Lung (tissue), 12 donors: Measurements from ENCODE around the gene SNTB2. TPM values are rescaled to one million over a fixed set of nuclear protein-coding genes. Genes with fewer than 3 reads are reported as not detected.
"Not testable (repeated sequence)": the region's sequence is repeated elsewhere in the genome, so short reads cannot be mapped to it uniquely, and the experiment has no call there.

Experiments
- ATAC-seq: fragments of 200-7000 bp; cut with Tn5 transposase; one replicate; pipeline ENCODE4 v1.9.1; 2020; ENCODE audit warnings: moderate number of reproducible peaks; ENCODE audit not compliant: insufficient read depth, low FRiP score
- DNase-seq, 3 donors: peaks; one replicate each; pipeline ENCODE4 v3.0.0-alpha.2; 2013 to 2017
- H3K27ac ChIP-seq, 2 donors: one replicate each; pipeline ENCODE4 v1.5.1; 2013; ENCODE audit warnings: mild to moderate bottlenecking in 2 of 2, moderate library complexity in 2 of 2, control low read depth in 1 of 2, inconsistent platforms in 1 of 2, low read depth in 1 of 2, low read length in 1 of 2
- H3K27me3 ChIP-seq, 3 donors: one replicate each; pipeline ENCODE4 v1.5.1; 2013; ENCODE audit warnings: low read length in 2 of 3; ENCODE audit not compliant: control insufficient read depth in 3 of 3, insufficient read depth in 3 of 3
- H3K36me3 ChIP-seq, 4 donors: one replicate each; pipeline ENCODE4 v1.5.1; 2013; ENCODE audit warnings: low read length in 4 of 4, mild to moderate bottlenecking in 1 of 4, moderate library complexity in 1 of 4; ENCODE audit not compliant: control insufficient read depth in 4 of 4, insufficient read depth in 4 of 4
- H3K4me1 ChIP-seq, 5 donors: one replicate each; pipeline ENCODE4 v1.5.1; 2013; ENCODE audit warnings: low read length in 5 of 5, mild to moderate bottlenecking in 2 of 5, moderate library complexity in 1 of 5; ENCODE audit not compliant: control insufficient read depth in 5 of 5, insufficient read depth in 5 of 5
- H3K4me3 ChIP-seq: one replicate; pipeline ENCODE4 v1.5.1; 2013; ENCODE audit warnings: mild to moderate bottlenecking, control low read depth, moderate library complexity
- H3K9ac ChIP-seq, 2 donors: one replicate each; pipeline ENCODE4 v1.5.1; 2013; ENCODE audit warnings: low read length in 2 of 2, control low read depth in 1 of 2; ENCODE audit not compliant: insufficient read depth in 1 of 2
- H3K9me3 ChIP-seq, 4 donors: one replicate each; pipeline ENCODE4 v1.5.1; 2013; ENCODE audit warnings: low read length in 3 of 4, mild to moderate bottlenecking in 1 of 4, moderate library complexity in 1 of 4; ENCODE audit not compliant: control insufficient read depth in 4 of 4, insufficient read depth in 3 of 4
- CTCF ChIP-seq: IDR thresholded peaks from 2 replicates; pipeline ENCODE4 v1.5.1; 2012; ENCODE audit warnings: mild to moderate bottlenecking; ENCODE audit errors: control extremely low read depth, extremely low read depth
- WGBS, 2 donors: extraction: QIAGEN DNeasy Blood & Tissue Kit; methylation state at CpG; one replicate each; pipeline ENCODE4 v1.1.7; 2013; 5-methylcytosine and 5-hydroxymethylcytosine counted together
- polyA plus RNA-seq, 2 donors: library from polyadenylated mRNA; stranded (reverse); fragments of 200-250 nt; gene quantifications; one replicate each; pipeline ENCODE4 v1.2.1, GENCODE V29; 2013
- total RNA-seq, 2 donors: library from RNA; depleted of rRNA in 1 of 2; stranded (reverse); fragments of >200 nt in 1 of 2; gene quantifications; one replicate each; pipeline ENCODE4 v1.2.1, GENCODE V29; 2014 to 2021
- donor health status: control.
- donor health status: control.
- donor health status: Bipolar disorder and iron deficiency.
- donor health status: healthy.
- donor health status: DM: yes; HTN: yes; CAD: no.

The SNTB2 gene
- total and polyA plus RNA-seq, 4 donors: 4.5 to 42.8 (median 19.1) TPM

GRCh38 chr16:69141936-69142335 is 45.0 kb upstream of the SNTB2 start:
- TF ChIP-seq CTCF: no peak
- Histone ChIP-seq H3K9ac (no peak overlapping the region), H3K27ac (no peak overlapping the region), H3K4me3 (no peak overlapping the region), H3K9me3 (no peaks in the 10 kb centered on the region), H3K36me3 (peaks cover 17 to 44% (median 32%) of the 10 kb centered on the region in 4 donors), H3K4me1 (no peaks in the 10 kb centered on the region), H3K27me3 (no peaks in the 10 kb centered on the region)
- WGBS, 2 donors: 95% methylated on average over 4 of the region's 4 CpGs
- DNase-seq (no peak), ATAC-seq (no peak)

DNA sequence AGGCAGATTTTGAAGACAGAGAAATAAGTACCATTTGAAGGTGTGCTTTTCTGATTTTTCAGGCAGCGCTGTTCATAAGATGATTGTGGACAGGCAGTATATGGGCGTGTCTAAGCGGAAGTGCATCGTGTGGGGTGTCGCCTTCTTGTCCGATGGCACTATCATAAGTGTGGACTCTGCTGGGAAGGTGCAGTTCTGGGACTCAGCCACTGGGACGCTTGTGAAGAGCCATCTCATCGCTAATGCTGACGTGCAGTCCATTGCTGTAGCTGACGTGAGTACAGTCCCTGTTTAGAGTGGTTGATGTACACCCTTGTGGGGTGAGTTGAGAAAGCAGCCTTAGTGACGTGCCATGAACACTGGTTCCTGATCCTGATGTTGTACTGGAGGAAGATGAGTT is 43.8 kb upstream of the SNTB2 start:
- TF ChIP-seq CTCF: no peak
- Histone ChIP-seq H3K4me3 (no peak overlapping the region), H3K27ac (no peak overlapping the region), H3K9me3 (no peaks in the 10 kb centered on the region), H3K9ac (no peak overlapping the region), H3K36me3 (peaks cover 16 to 36% (median 28%) of the 10 kb centered on the region in 4 donors), H3K27me3 (no peaks in the 10 kb centered on the region), H3K4me1 (no peaks in the 10 kb centered on the region)
- ATAC-seq (no peak), DNase-seq (no peak)
- 92 to 93% methylated on average over 11 of the region's 11 CpGs for WGBS, 2 donors

DNA sequence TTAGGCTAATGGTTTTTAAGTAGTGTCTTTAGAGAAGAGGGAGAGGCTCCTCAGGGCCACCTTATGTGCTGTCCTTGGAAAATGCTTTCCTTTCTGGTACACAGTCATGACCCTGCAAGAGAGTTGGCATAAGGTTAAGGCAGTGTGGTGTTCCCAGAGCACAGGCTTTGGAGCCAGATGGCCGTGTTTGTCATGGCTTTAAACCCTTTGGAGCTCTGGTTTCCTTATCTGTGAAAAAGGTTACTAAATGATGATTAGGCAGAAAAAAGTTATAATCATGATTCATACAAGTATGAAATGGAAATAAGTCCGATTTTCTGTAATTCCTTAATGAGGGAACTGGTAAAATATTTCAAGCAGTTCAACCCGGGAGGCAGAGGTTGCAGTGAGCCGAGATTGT is 41.3 kb upstream of the SNTB2 start:
- Histone ChIP-seq H3K27ac (no peak overlapping the region), H3K4me3 (no peak overlapping the region), H3K36me3 (peaks cover 16 to 30% (median 24%) of the 10 kb centered on the region in 4 donors), H3K9me3 (no peaks in the 10 kb centered on the region), H3K4me1 (peaks cover 0 to 2% (median 0%) of the 10 kb centered on the region in 5 donors), H3K27me3 (no peaks in the 10 kb centered on the region), H3K9ac (no peak overlapping the region)
- DNase-seq: no peak
- 87 to 92% methylated on average over 4 of the region's 4 CpGs for WGBS, 2 donors
- no peak for ATAC-seq
- TF ChIP-seq CTCF: no peak

- 89 to 97% methylated on average over 9 of the region's 9 CpGs for WGBS, 2 donors
- peaks cover 8 to 31% (median 26%) of the 10 kb centered on the region in 4 donors for H3K36me3 ChIP-seq
- DNase-seq, H3K4me3 ChIP-seq, ATAC-seq, H3K9me3 ChIP-seq, H3K9ac ChIP-seq, H3K27me3 ChIP-seq, H3K27ac ChIP-seq, H3K4me1 ChIP-seq: not testable (repeated sequence)
Observed at GRCh38 chr16:69149621-69150020, 37.3 kb upstream of the SNTB2 start.
